Activated CD4-positive, alpha-beta T cell treated with anti-CD3 and anti-CD28 coated beads, Interleukin-2, amount 50 U/mL, for 1 hour (primary cell): ENCODE data around the gene GALNT4.

ENCODE experiments used
- DNase-seq: peaks from one replicate; pipeline ENCODE4 v3.0.0-alpha.2; 2020

GALNT4 gene

GRCh38 chr12:89528434-89528833 lies 3.8 kb upstream of the GALNT4 start:
- no peak for DNase-seq

- DNase-seq: peak; percentile 52
Observed at GRCh38 chr12:89525824-89526770, 1.5 kb upstream of the GALNT4 start, which contains the start of gene POC1B. POC1B (minus strand) TSS chr12:89526047; CDS start chr12:89525895, 152 bp downstream.

GRCh38 chr12:89525305-89525823 lies 768 bp upstream of the GALNT4 start:
- peak; percentile 37 for DNase-seq

GRCh38 chr12:89523843-89524540 lies 604 bp downstream of the GALNT4 start:
- no peak for DNase-seq

- DNase-seq: no peak
Observed at GRCh38 chr12:89523393-89523792, 1.2 kb downstream of the GALNT4 start.

GRCh38 chr12:89521364-89522223 lies 3.0 kb downstream of the GALNT4 start:
- no peak for DNase-seq

GRCh38 chr12:89517720-89518119 lies 6.9 kb downstream of the GALNT4 start:
- no peak for DNase-seq

- DNase-seq: no peak
Observed at GRCh38 chr12:89516633-89517032, 8.0 kb downstream of the GALNT4 start.

GRCh38 chr12:89514751-89515150 lies 9.8 kb downstream of the GALNT4 start:
- no peak for DNase-seq

GRCh38 chr12:89513544-89513943 lies 11.1 kb downstream of the GALNT4 start:
- DNase-seq: no peak

- DNase-seq: no peak
Observed at GRCh38 chr12:89507015-89507824, 17.4 kb downstream of the GALNT4 start.

GRCh38 chr12:89506050-89506449 lies 18.5 kb downstream of the GALNT4 start:
- DNase-seq: no peak

- no peak for DNase-seq
Observed at GRCh38 chr12:89504560-89505346, 19.8 kb downstream of the GALNT4 start.

GRCh38 chr12:89501793-89502192 lies 22.8 kb downstream of the GALNT4 start:
- no peak for DNase-seq

GRCh38 chr12:89499857-89500256 lies 24.7 kb downstream of the GALNT4 start:
- no peak for DNase-seq

- no peak for DNase-seq
Observed at GRCh38 chr12:89497467-89497866, 27.1 kb downstream of the GALNT4 start.

GRCh38 chr12:89497005-89497404 lies 27.6 kb downstream of the GALNT4 start:
- DNase-seq: no peak

GRCh38 chr12:89494411-89495231 lies 30.0 kb downstream of the GALNT4 start:
- no peak for DNase-seq

- DNase-seq: no peak
Observed at GRCh38 chr12:89493670-89494302, 30.8 kb downstream of the GALNT4 start.

- no peak for DNase-seq
Observed at GRCh38 chr12:89492883-89493282, 31.7 kb downstream of the GALNT4 start.
